T-cell (primary cell): ENCODE data around the gene SLC6A11. TPM values are rescaled to one million over a fixed set of nuclear protein-coding genes. Genes with fewer than 3 reads are reported as not detected.

Source experiments
- ATAC-seq, 4 experiments: fragments of 200-7000 bp in 3 of 4; fragments of 150-1000 bp in 1 of 4; cut with Tn5 transposase; replicated peaks in 1 of 4; 1 replicate in 3 of 4; 2 replicates in 1 of 4; pipeline ENCODE4 v1.10.0; 2021; ENCODE audit warnings: moderate library complexity in 3 of 4, mild to moderate bottlenecking in 2 of 4, moderate number of reproducible peaks in 1 of 4
- CTCF ChIA-PET, 2 donors: fragments of 300-600 bp; sonication (Branson Sonifier 250); formaldehyde crosslinking; loops; one replicate each; lab custom pipeline; 2022; ENCODE audit warnings: antibody characterized with exemption in 2 of 2; lab: Charles Lee
- POLR2A ChIA-PET, 2 donors: fragments of 300-600 bp; sonication (Branson Sonifier 250); formaldehyde crosslinking; loops; one replicate each; lab custom pipeline; 2022; ENCODE audit warnings: antibody characterized with exemption in 2 of 2; lab: Charles Lee
- DNase-seq, 35 experiments: peaks; one replicate each; pipeline versions ENCODE4 v3.0.0 to v3.0.0-alpha.2; 2013 to 2023
- H3K27ac ChIP-seq: one replicate; pipeline ENCODE4 v1.5.1; 2013; ENCODE audit warnings: low read length
- H3K27me3 ChIP-seq, 2 experiments: replicated peaks in 1 of 2; 1 replicate in 1 of 2; 2 replicates in 1 of 2; pipeline versions ENCODE4 v1.6.1 to v1.7.0; 2013; ENCODE audit warnings: low read length in 1 of 2, mixed read lengths in 1 of 2; ENCODE audit not compliant: control insufficient read depth in 2 of 2, insufficient read depth in 2 of 2; ENCODE audit errors: extremely low read depth in 1 of 2
- H3K36me3 ChIP-seq, 2 donors: 1 replicate in 1 of 2; 2 replicates in 1 of 2; pipeline versions ENCODE4 v1.6.1 to v1.7.0; 2013; ENCODE audit warnings: low read length in 1 of 2; ENCODE audit not compliant: control insufficient read depth in 2 of 2, insufficient read depth in 1 of 2; ENCODE audit errors: extremely low read depth in 1 of 2
- H3K4me1 ChIP-seq, 2 experiments: 1 replicate in 1 of 2; 2 replicates in 1 of 2; pipeline versions ENCODE4 v1.6.1 to v1.7.0; 2013; ENCODE audit warnings: low read length in 2 of 2, mixed read lengths in 1 of 2; ENCODE audit not compliant: insufficient read depth in 2 of 2, control insufficient read depth in 1 of 2; ENCODE audit errors: extremely low read depth in 1 of 2
- H3K4me3 ChIP-seq, 2 donors: 1 replicate in 1 of 2; 2 replicates in 1 of 2; pipeline versions ENCODE4 v1.5.1 to v1.7.0; 2013; ENCODE audit warnings: mild to moderate bottlenecking in 2 of 2, low read length in 1 of 2, moderate library complexity in 1 of 2; ENCODE audit not compliant: control insufficient read depth in 1 of 2; ENCODE audit errors: extremely low read depth in 1 of 2
- H3K9me3 ChIP-seq: 2 replicates; pipeline ENCODE4 v1.7.0; 2013
- H3K27ac Mint-ChIP-seq, 2 donors: one replicate each; pipeline ENCODE4 v1.8.0; 2020 to 2021; ENCODE audit warnings: mild to moderate bottlenecking in 2 of 2, mixed read lengths in 2 of 2
- H3K27me3 Mint-ChIP-seq, 2 donors: one replicate each; pipeline ENCODE4 v1.8.0; 2021 to 2022; ENCODE audit warnings: mixed read lengths in 2 of 2
- H3K36me3 Mint-ChIP-seq: one replicate; pipeline ENCODE4 v1.8.0; 2021; ENCODE audit warnings: mixed read lengths
- H3K4me1 Mint-ChIP-seq, 3 donors: one replicate each; pipeline ENCODE4 v1.8.0; 2020 to 2022; ENCODE audit warnings: mixed read lengths in 3 of 3, mild to moderate bottlenecking in 1 of 3
- H3K4me3 Mint-ChIP-seq, 3 donors: one replicate each; pipeline ENCODE4 v1.8.0; 2020 to 2022; ENCODE audit warnings: mild to moderate bottlenecking in 3 of 3, mixed read lengths in 3 of 3, moderate library complexity in 3 of 3
- H3K9me3 Mint-ChIP-seq, 3 donors: one replicate each; pipeline ENCODE4 v1.8.0; 2020 to 2022; ENCODE audit warnings: mixed read lengths in 3 of 3
- WGBS: methylation state at CpG from one replicate; pipeline ENCODE4 v1.1.5; 2013; ENCODE audit warnings: missing lambda C conversion rate; ENCODE audit not compliant: insufficient coverage; 5-methylcytosine and 5-hydroxymethylcytosine counted together
- total RNA-seq, 35 experiments: library from RNA in 6 of 35; stranded (reverse) in 6 of 35; fragments of 120-200 nt in 1 of 35; gene quantifications; one replicate each; pipeline versions ENCODE4 v1.2.1 to v1.2.4 and lab custom pipeline; 2013 to 2026

SLC6A11 gene
- total RNA-seq, 5 donors from 2014 or later (not counting 1 experiment from before 2014, with no cell fraction given): not detected

DNA sequence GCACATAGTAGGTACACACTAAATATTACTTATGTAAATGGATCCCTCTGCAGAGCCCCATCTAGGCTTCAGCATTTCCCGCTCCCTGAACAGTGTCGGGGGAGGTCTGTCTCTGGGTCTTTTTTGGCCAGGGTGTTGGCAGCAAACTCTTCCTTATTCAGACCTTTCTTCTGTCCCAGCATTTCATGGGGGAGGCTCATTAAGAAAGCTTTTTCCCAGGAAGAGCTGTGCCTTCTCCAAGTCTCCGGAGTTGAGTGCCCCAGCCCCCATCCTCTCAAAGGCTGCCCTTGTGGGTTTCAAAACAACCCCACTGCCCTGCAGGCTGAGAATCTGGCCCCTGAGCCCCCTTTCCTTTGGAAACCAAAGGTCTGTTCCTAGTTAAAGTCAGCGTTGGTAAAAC is 25.1 kb downstream of the SLC6A11 start:
- no peak for DNase-seq
- Mint-ChIP-seq H3K36me3 (no peaks in the 10 kb centered on the region), H3K27me3 (peaks cover 9 to 25% of the 10 kb centered on the region in 2 donors), H3K27ac (no peak overlapping the region), H3K4me1 (no peaks in the 10 kb centered on the region), H3K9me3 (no peaks in the 10 kb centered on the region), H3K4me3 (no peak overlapping the region)
- no peak overlapping the region for H3K27ac ChIP-seq
- ATAC-seq: no peak
- H3K36me3 ChIP-seq: no peaks in the 10 kb centered on the region
- ChIA-PET POLR2A (no interaction called here), CTCF (no interaction called here)
- H3K4me3 ChIP-seq: no peak overlapping the region
- peaks cover 0 to 26% of the 10 kb centered on the region in 2 experiments for H3K27me3 ChIP-seq
- no peaks in the 10 kb centered on the region for H3K9me3 ChIP-seq
- 67% methylated on average over 1 of the region's 4 CpGs for WGBS
- no peaks in the 10 kb centered on the region for H3K4me1 ChIP-seq

DNA sequence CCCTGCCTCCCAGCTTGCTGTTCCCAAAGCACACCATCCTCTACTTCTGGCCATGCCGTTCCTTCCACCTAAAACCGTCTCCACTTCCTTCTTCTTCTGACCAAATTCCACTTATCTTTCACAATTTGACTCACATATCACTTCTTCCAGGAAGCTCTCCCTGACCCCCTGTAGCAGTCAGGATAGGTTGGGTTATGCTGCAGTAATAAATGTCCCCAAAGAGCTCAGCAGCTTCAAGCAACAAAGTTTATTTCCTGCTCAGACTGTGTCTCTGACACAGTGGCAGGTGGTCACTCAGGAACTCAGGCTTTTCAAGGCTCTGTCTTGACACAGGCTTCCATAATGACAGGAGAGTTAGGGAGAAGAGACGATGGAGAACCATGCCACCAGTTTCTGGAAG is 27.4 kb downstream of the SLC6A11 start:
- DNase-seq (no peak), ATAC-seq (no peak)
- Mint-ChIP-seq H3K27ac (no peak overlapping the region), H3K4me1 (no peaks in the 10 kb centered on the region), H3K4me3 (no peak overlapping the region), H3K9me3 (no peaks in the 10 kb centered on the region), H3K27me3 (peaks cover 12 to 28% of the 10 kb centered on the region in 2 donors), H3K36me3 (no peaks in the 10 kb centered on the region)
- WGBS: 83% methylated on average over 2 of the region's 3 CpGs
- H3K4me1 ChIP-seq: no peaks in the 10 kb centered on the region
- H3K9me3 ChIP-seq: no peaks in the 10 kb centered on the region
- H3K4me3 ChIP-seq: no peak overlapping the region
- ChIA-PET POLR2A (no interaction called here), CTCF (no interaction called here)
- no peaks in the 10 kb centered on the region for H3K36me3 ChIP-seq
- H3K27ac ChIP-seq: no peak overlapping the region
- H3K27me3 ChIP-seq: peaks cover 0 to 18% of the 10 kb centered on the region in 2 experiments

DNA sequence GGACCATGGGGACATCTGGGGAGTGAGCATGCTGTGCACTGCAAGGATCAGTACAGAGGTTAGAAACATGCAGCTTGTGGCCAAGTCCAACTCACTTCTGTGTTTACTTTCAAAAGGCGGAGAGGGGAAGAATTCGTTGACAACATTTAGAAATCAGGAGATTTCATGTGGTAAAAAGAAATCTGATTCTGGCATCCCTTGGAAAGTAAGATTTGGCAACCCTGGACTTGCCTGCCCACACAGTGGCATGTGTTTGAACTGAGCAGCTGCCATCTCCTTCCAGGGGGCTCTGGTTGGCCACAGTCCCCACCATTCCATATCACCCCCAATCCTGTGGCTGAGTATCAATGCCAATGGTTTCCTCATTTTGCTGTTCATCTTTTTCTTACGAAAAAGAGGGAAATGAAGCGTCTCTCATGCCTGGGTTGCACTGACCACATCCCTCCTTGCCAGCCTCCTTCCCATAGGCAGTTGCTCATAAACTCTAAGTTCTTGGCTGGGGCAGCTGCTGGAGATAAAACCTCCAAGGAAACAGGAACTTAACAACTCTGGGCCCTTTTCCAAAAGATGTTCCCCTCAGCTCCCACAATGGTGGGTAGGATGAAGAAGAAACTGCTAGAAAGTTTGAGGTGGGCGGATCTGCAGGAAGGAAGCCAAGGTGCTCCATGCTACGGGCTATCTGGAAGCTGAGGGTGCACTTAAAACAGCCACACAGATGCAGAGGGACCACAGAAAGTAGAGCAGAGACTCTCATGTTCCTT is 29.2 kb downstream of the SLC6A11 start:
- Mint-ChIP-seq H3K4me3 (no peak overlapping the region), H3K27ac (no peak overlapping the region)
- POLR2A ChIA-PET: no interaction called here

DNA sequence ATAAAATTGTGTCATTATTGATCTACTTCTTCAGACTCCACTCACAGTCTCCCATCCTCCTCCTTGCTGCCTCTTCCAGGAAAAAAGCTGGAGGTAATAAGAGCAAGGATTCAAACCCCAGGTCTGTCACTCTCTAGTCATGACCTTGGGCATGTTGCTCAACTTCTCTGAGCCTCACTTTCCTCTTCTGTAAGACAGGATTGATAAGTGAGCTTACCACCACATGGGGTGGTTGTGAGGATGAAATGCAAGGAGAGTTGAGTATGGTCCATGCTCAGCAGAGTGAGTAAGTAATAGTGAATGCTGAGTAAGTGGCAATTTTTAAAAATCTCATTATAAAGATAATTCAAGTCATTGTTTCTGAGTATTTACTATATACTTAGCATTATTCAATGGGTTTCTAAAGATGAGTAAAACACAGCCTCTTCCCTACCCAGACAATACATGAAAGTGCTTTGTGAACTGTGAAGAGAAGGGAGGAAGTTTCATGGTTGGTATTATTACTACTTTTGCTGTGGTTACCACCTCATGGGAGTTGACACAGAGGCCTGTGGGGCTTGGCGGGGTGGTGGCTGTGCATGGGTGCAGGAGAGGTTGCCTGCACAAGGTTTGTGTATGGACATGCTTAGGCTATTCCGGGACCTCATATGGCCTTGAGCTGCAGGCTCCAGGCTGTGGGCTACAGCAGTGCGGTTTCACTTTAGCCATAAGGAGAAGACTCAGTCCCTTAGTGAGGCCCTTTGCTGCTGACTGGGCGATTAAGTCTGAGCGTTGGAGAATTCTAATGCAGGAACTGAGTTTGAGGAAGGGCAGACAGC is 30.0 kb downstream of the SLC6A11 start:
- H3K9me3 Mint-ChIP-seq: no peaks in the 10 kb centered on the region
- DNase-seq: no peak
- no peak overlapping the region for H3K27ac Mint-ChIP-seq
- Histone ChIP-seq H3K4me3 (no peak overlapping the region), H3K36me3 (no peaks in the 10 kb centered on the region), H3K4me1 (no peaks in the 10 kb centered on the region), H3K27ac (no peak overlapping the region), H3K27me3 (peaks cover 0 to 6% of the 10 kb centered on the region in 2 experiments), H3K9me3 (no peaks in the 10 kb centered on the region)
- peaks cover 7 to 10% of the 10 kb centered on the region in 2 donors for H3K27me3 Mint-ChIP-seq
- no peaks in the 10 kb centered on the region for H3K4me1 Mint-ChIP-seq
- no peaks in the 10 kb centered on the region for H3K36me3 Mint-ChIP-seq
- ATAC-seq: no peak
- ChIA-PET CTCF (no interaction called here), POLR2A (no interaction called here)
- WGBS: 77% methylated on average over 3 of the region's 5 CpGs
- H3K4me3 Mint-ChIP-seq: no peak overlapping the region

More for the DNA sequence above, 29.2 kb downstream of the SLC6A11 start:
- H3K27me3 Mint-ChIP-seq: peaks cover 7 to 15% of the 10 kb centered on the region in 2 donors
- ATAC-seq (no peak), DNase-seq (no peak)
- Histone ChIP-seq H3K27me3 (peaks cover 0 to 6% of the 10 kb centered on the region in 2 experiments), H3K4me3 (no peak overlapping the region), H3K9me3 (no peaks in the 10 kb centered on the region), H3K4me1 (no peaks in the 10 kb centered on the region), H3K27ac (no peak overlapping the region), H3K36me3 (no peaks in the 10 kb centered on the region)
- H3K9me3 Mint-ChIP-seq: no peaks in the 10 kb centered on the region
- H3K4me1 Mint-ChIP-seq: no peaks in the 10 kb centered on the region
- CTCF ChIA-PET: no interaction called here
- H3K36me3 Mint-ChIP-seq: no peaks in the 10 kb centered on the region
- WGBS: 37% methylated on average over 5 of the region's 6 CpGs

DNA sequence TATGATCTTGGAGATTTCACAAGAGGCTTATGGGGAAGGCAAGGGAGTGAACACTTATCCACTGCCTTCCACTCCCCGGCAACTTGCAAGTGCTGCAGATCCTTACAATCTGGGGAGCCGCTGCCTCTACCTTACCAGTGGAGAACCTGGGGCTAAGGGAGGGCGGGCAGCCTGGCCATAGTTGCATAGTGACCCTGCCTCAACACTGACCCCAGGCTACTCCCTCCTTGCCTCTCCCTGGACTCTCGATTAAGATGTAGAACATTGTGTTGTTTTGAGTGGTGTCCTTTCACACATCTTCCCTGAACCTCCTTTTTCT is 30.6 kb downstream of the SLC6A11 start:
- H3K4me3 ChIP-seq: no peak overlapping the region
- Mint-ChIP-seq H3K9me3 (no peaks in the 10 kb centered on the region), H3K36me3 (no peaks in the 10 kb centered on the region), H3K4me3 (no peak overlapping the region), H3K27me3 (peaks cover 7 to 10% of the 10 kb centered on the region in 2 donors), H3K4me1 (no peaks in the 10 kb centered on the region), H3K27ac (no peak overlapping the region)
- ChIA-PET CTCF (no interaction called here), POLR2A (no interaction called here)
- peaks cover 0 to 6% of the 10 kb centered on the region in 2 experiments for H3K27me3 ChIP-seq
- no peak overlapping the region for H3K27ac ChIP-seq
- H3K36me3 ChIP-seq: no peaks in the 10 kb centered on the region
- no peak for ATAC-seq
- no peaks in the 10 kb centered on the region for H3K4me1 ChIP-seq
- WGBS: 100% methylated on average over 1 of the region's 4 CpGs
- no peak for DNase-seq
- H3K9me3 ChIP-seq: no peaks in the 10 kb centered on the region

DNA sequence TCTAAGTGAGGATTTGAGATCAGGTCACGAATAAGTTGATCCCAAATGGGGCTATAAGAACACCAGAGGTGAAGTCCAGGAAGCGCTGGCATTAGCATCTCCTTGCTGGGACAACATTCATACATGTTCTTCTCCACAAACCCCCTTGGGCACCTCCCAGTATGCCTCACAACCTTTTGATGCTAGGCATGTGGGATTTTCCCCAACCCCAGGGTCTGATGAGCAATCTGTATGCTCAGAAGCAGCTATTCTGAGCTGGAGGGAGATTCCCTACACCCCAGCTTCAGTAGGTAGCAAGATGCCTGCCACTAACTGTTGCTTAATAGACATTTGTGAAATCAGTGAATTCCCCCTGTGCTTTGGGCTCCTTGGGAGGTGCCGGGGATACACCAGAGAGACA is 32.2 kb downstream of the SLC6A11 start:
- POLR2A ChIA-PET: no interaction called here
- H3K27me3 Mint-ChIP-seq: peaks cover 9% of the 10 kb centered on the region in 2 donors
- Histone ChIP-seq H3K4me3 (no peak overlapping the region), H3K9me3 (no peaks in the 10 kb centered on the region), H3K27me3 (peaks cover 0 to 6% of the 10 kb centered on the region in 2 experiments), H3K36me3 (no peaks in the 10 kb centered on the region), H3K27ac (no peak overlapping the region), H3K4me1 (no peaks in the 10 kb centered on the region)
- DNase-seq (no peak), ATAC-seq (no peak)
- H3K36me3 Mint-ChIP-seq: no peaks in the 10 kb centered on the region
- no CpG with 5 or more reads among the region's 3 CpGs for WGBS
- CTCF ChIA-PET: no interaction called here
- H3K4me1 Mint-ChIP-seq: no peaks in the 10 kb centered on the region
- no peaks in the 10 kb centered on the region for H3K9me3 Mint-ChIP-seq
- no peak overlapping the region for H3K27ac Mint-ChIP-seq
- H3K4me3 Mint-ChIP-seq: no peak overlapping the region
